GM21737 (cell line): ENCODE results near the gene LRRC4C.

Experiments
- ATAC-seq: cut with Tn5 transposase; IDR thresholded peaks from one replicate; pipeline ENCODE4 v1.9.1; 2021; ENCODE audit warnings: mild to moderate bottlenecking, moderate library complexity; ENCODE audit not compliant: unreplicated experiment

Gene LRRC4C

GRCh38 chr11:40132912-40133311, 1326.5 kb downstream of the LRRC4C start:
- ATAC-seq = no peak

- no peak for ATAC-seq
Observed at GRCh38 chr11:40130427-40130826, 1329.0 kb downstream of the LRRC4C start.

- no peak for ATAC-seq
Observed at GRCh38 chr11:40129266-40129665, 1330.2 kb downstream of the LRRC4C start.

- ATAC-seq = no peak
Observed at GRCh38 chr11:40125054-40125453, 1334.4 kb downstream of the LRRC4C start.

- ATAC-seq = no peak
Observed at GRCh38 chr11:40119661-40120060, 1339.8 kb downstream of the LRRC4C start.

GRCh38 chr11:40118780-40119179, 1340.7 kb downstream of the LRRC4C start:
- no peak for ATAC-seq

GRCh38 chr11:40118026-40118425, 1341.4 kb downstream of the LRRC4C start:
- no peak for ATAC-seq

GRCh38 chr11:40104941-40105550, 1354.4 kb downstream of the LRRC4C start:
- no peak for ATAC-seq

- ATAC-seq = no peak
Observed at GRCh38 chr11:40100781-40101180, 1358.7 kb downstream of the LRRC4C start.

GRCh38 chr11:40100162-40100553, 1359.3 kb downstream of the LRRC4C start:
- ATAC-seq = no peak

GRCh38 chr11:40099426-40100161, 1359.9 kb downstream of the LRRC4C start:
- no peak for ATAC-seq

- no peak for ATAC-seq
Observed at GRCh38 chr11:40095446-40095845, 1364.0 kb downstream of the LRRC4C start.

GRCh38 chr11:40094954-40095353, 1364.5 kb downstream of the LRRC4C start:
- no peak for ATAC-seq

- no peak for ATAC-seq
Observed at GRCh38 chr11:40080434-40080833, 1379.0 kb downstream of the LRRC4C start.
